HepG2 (cell line): Measurements from ENCODE around the gene ERMARD. TPM values are rescaled to one million over a fixed set of nuclear protein-coding genes. Genes with fewer than 3 reads are reported as not detected.

Experiments
- ARNT ChIP-seq: fragments of 450-650 bp; IDR thresholded peaks from 2 replicates; pipeline ENCODE4 v1.6.1; 2017
- ATF7-NPFF ChIP-seq: sonication (generic); formaldehyde crosslinking; IDR thresholded peaks from 2 replicates; pipeline ENCODE4 v1.8.1; 2023; ENCODE audit warnings: mild to moderate bottlenecking, low read depth, missing genetic modification reagents, moderate library complexity
- BRCA1 ChIP-seq: sonication (generic); formaldehyde crosslinking; IDR thresholded peaks from 2 replicates; pipeline ENCODE4 v1.4.0; 2020; ENCODE audit warnings: missing genetic modification reagents
- EHMT2 ChIP-seq: fragments of 200-600 bp; sonication (generic); IDR thresholded peaks from 2 replicates; pipeline ENCODE4 v1.7.0; 2017; ENCODE audit warnings: antibody characterized with exemption, low read depth, low read length, borderline replicate concordance
- ELF3 ChIP-seq: IDR thresholded peaks from 2 replicates; pipeline ENCODE4 v1.6.1; 2016; ENCODE audit warnings: missing genetic modification reagents, missing compliant biosample characterization
- ESRRA ChIP-seq: sonication (generic); formaldehyde crosslinking; IDR thresholded peaks from 2 replicates; pipeline ENCODE4 v1.5.1; 2020; ENCODE audit warnings: mild to moderate bottlenecking, low read depth, missing genetic modification reagents
- FOXK2 ChIP-seq: fragments of 450-650 bp; IDR thresholded peaks from 2 replicates; pipeline ENCODE4 v1.6.1; 2016
- GATAD1 ChIP-seq: IDR thresholded peaks from 2 replicates; pipeline ENCODE4 v1.6.1; 2016; ENCODE audit warnings: missing genetic modification reagents, missing compliant biosample characterization
- HMG20B ChIP-seq: conservative IDR thresholded peaks from 2 replicates; pipeline ENCODE4 v1.6.1; 2016; ENCODE audit warnings: missing genetic modification reagents, missing compliant biosample characterization
- SALL1 ChIP-seq: sonication (generic); formaldehyde crosslinking; IDR thresholded peaks from 2 replicates; pipeline ENCODE4 v1.8.0; 2022; ENCODE audit warnings: mild to moderate bottlenecking, missing genetic modification reagents
- SP2 ChIP-seq: sonication (generic); formaldehyde crosslinking; IDR thresholded peaks from 2 replicates; pipeline ENCODE4 v1.5.1; 2020; ENCODE audit warnings: mild to moderate bottlenecking, missing genetic modification reagents
- TCF12 ChIP-seq, 2 experiments: fragments of 450-650 bp in 1 of 2; sonication (generic) in 1 of 2; formaldehyde crosslinking in 1 of 2; IDR thresholded peaks; 2 replicates each; pipeline versions ENCODE4 v1.6.1 to v1.8.0; 2017 to 2022; ENCODE audit warnings: antibody characterized with exemption in 1 of 2, mild to moderate bottlenecking in 1 of 2, missing genetic modification reagents in 1 of 2, moderate library complexity in 1 of 2
- TCF7L2 ChIP-seq: IDR thresholded peaks from 2 replicates; pipeline ENCODE4 v1.6.1; 2011; ENCODE audit warnings: mild to moderate bottlenecking, low read depth, low read length, moderate library complexity
- ZMYM4 ChIP-seq: sonication (generic); formaldehyde crosslinking; IDR thresholded peaks from 2 replicates; pipeline ENCODE4 v1.8.1; 2023; ENCODE audit warnings: mild to moderate bottlenecking, missing genetic modification reagents
- ZNF136 ChIP-seq: sonication (generic); formaldehyde crosslinking; IDR thresholded peaks from 2 replicates; pipeline ENCODE4 v1.8.1; 2022; ENCODE audit warnings: low read depth, mild to moderate bottlenecking, moderate library complexity, missing genetic modification reagents
- ZNF546 ChIP-seq: sonication (generic); formaldehyde crosslinking; conservative IDR thresholded peaks from 2 replicates; pipeline ENCODE4 v1.8.1; 2023; ENCODE audit warnings: mild to moderate bottlenecking, missing genetic modification reagents
- ZNF724P ChIP-seq: sonication (generic); formaldehyde crosslinking; IDR thresholded peaks from 2 replicates; pipeline ENCODE4 v1.8.0; 2022; ENCODE audit warnings: missing genetic modification reagents, borderline replicate concordance
- ZNF773 ChIP-seq: sonication (generic); formaldehyde crosslinking; IDR thresholded peaks from 2 replicates; pipeline ENCODE4 v1.4.0; 2020; ENCODE audit warnings: missing genetic modification reagents, borderline replicate concordance
- polyA plus RNA-seq, 8 experiments: library from polyadenylated mRNA; depleted of rRNA in 3 of 8; stranded (reverse) in 7 of 8; unstranded in 1 of 8; fragments of >200 nt; fragmentation: Illumina TruSeq in 4 of 8; extraction: Trizol in 4 of 8; gene quantifications; 2 replicates each; pipeline versions ENCODE4 v1.2.1 to v1.2.3, GENCODE V29; 2011 to 2016; ENCODE audit warnings: low read depth in 4 of 8, missing spikeins in 1 of 8, mixed read lengths in 1 of 8; ENCODE audit not compliant: insufficient read depth in 1 of 8
- total RNA-seq, 5 experiments: library from RNA; depleted of rRNA; stranded (reverse); fragments of >200 nt; fragmentation: Illumina TruSeq; extraction: Trizol; gene quantifications; 2 replicates each; pipeline ENCODE4 v1.2.3, GENCODE V29; 2016; ENCODE audit warnings: low read depth in 1 of 5
- TF ChIP-seq, protein P1 (sequence below): sonication (generic); formaldehyde crosslinking; IDR thresholded peaks from 2 replicates; pipeline ENCODE4 v1.8.1; 2023; ENCODE audit warnings: missing genetic modification reagents, mild to moderate bottlenecking, borderline replicate concordance
- TF ChIP-seq, protein P2 (sequence below): sonication (generic); formaldehyde crosslinking; IDR thresholded peaks from 2 replicates; pipeline ENCODE4 v1.8.1; 2023; ENCODE audit warnings: mild to moderate bottlenecking, inconsistent platforms, moderate library complexity, missing genetic modification reagents, borderline replicate concordance
- TF ChIP-seq, protein P3 (sequence below): IDR thresholded peaks from 2 replicates; pipeline ENCODE4 v1.6.1; 2016
- TF ChIP-seq, protein P4 (sequence below): sonication (generic); formaldehyde crosslinking; IDR thresholded peaks from 2 replicates; pipeline ENCODE4 v1.4.0; 2020; ENCODE audit warnings: missing genetic modification reagents
- TF ChIP-seq, protein P5 (sequence below): sonication (generic); formaldehyde crosslinking; IDR thresholded peaks from 2 replicates; pipeline ENCODE4 v1.4.0; 2020; ENCODE audit warnings: missing genetic modification reagents, borderline replicate concordance
- TF ChIP-seq, protein P6 (sequence below): sonication (generic); formaldehyde crosslinking; IDR thresholded peaks from 2 replicates; pipeline ENCODE4 v1.5.0; 2020; ENCODE audit warnings: missing genetic modification reagents

Gene ERMARD
- total and polyA plus RNA-seq, 2 of the 13 experiments (the other 11 are each of a cell fraction or from before 2014, with no cell fraction given), result 8.8 to 10.7 TPM

DNA sequence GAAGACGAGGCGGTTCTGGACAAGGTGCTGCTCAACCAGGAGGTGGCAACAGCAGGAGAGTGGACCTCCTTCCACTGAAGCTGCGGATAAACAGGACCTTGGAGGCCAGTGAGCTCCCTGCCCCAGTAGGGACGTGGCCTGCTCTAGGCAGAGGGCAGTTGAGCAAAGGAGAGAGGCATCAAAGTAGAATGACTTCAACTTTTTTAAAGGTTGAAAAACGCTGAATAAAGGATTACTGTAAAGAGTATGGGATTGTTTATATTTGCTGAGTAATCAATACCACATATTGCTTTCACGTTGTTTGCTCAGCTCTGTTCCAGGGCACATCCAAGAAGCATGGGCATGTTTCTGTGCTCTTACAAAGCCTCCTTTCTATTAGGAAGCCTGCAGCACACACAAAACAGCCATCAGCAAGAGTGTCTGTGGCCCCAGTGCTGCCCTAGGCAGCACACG, 48.1 kb downstream of the ERMARD start (continued):
- TF ChIP-seq, protein P1, sequence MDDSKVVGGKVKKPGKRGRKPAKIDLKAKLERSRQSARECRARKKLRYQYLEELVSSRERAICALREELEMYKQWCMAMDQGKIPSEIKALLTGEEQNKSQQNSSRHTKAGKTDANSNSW (CRISPR knock-in tag), result no peak
- no peak for TF ChIP-seq SP2 (CRISPR knock-in tag)
- TF ChIP-seq FOXK2, result peak; percentile 18; the same call in 1 of the 2 replicates
- 0 out of 2 replicates have a peak, but pooled peaks have one; percentile 50 for TF ChIP-seq BRCA1 (CRISPR knock-in tag)
- TF ChIP-seq ATF7-NPFF, result peak; percentile 20; the same call in 1 of the 2 replicates
- TF ChIP-seq ZMYM4 (CRISPR knock-in tag), result peak; percentile 63
- TF ChIP-seq, protein P2, sequence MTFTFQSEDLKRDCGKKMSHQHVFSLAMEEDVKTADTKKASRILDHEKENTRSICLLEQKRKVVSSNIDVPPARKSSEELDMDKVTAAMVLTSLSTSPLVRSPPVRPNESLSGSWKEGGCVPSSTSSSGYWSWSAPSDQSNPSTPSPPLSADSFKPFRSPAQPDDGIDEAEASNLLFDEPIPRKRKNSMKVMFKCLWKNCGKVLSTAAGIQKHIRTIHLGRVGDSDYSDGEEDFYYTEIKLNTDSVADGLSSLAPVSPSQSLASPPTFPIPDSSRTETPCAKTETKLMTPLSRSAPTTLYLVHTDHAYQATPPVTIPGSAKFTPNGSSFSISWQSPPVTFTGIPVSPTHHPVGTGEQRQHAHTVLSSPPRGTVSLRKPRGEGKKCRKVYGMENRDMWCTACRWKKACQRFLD (CRISPR knock-in tag), result no peak
- TF ChIP-seq ZNF724P (CRISPR knock-in tag), result no peak
- TF ChIP-seq, protein P3, sequence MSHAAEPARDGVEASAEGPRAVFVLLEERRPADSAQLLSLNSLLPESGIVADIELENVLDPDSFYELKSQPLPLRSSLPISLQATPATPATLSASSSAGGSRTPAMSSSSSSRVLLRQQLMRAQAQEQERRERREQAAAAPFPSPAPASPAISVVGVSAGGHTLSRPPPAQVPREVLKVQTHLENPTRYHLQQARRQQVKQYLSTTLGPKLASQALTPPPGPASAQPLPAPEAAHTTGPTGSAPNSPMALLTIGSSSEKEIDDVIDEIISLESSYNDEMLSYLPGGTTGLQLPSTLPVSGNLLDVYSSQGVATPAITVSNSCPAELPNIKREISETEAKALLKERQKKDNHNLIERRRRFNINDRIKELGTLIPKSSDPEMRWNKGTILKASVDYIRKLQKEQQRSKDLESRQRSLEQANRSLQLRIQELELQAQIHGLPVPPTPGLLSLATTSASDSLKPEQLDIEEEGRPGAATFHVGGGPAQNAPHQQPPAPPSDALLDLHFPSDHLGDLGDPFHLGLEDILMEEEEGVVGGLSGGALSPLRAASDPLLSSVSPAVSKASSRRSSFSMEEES (CRISPR knock-in tag), result peak; percentile 62
- TF ChIP-seq, protein P4, sequence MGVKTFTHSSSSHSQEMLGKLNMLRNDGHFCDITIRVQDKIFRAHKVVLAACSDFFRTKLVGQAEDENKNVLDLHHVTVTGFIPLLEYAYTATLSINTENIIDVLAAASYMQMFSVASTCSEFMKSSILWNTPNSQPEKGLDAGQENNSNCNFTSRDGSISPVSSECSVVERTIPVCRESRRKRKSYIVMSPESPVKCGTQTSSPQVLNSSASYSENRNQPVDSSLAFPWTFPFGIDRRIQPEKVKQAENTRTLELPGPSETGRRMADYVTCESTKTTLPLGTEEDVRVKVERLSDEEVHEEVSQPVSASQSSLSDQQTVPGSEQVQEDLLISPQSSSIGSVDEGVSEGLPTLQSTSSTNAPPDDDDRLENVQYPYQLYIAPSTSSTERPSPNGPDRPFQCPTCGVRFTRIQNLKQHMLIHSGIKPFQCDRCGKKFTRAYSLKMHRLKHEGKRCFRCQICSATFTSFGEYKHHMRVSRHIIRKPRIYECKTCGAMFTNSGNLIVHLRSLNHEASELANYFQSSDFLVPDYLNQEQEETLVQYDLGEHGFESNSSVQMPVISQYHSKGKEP (CRISPR knock-in tag), result no peak
- TF ChIP-seq HMG20B, result peak; percentile 78
- no peak for TF ChIP-seq EHMT2
- TF ChIP-seq, protein P5, sequence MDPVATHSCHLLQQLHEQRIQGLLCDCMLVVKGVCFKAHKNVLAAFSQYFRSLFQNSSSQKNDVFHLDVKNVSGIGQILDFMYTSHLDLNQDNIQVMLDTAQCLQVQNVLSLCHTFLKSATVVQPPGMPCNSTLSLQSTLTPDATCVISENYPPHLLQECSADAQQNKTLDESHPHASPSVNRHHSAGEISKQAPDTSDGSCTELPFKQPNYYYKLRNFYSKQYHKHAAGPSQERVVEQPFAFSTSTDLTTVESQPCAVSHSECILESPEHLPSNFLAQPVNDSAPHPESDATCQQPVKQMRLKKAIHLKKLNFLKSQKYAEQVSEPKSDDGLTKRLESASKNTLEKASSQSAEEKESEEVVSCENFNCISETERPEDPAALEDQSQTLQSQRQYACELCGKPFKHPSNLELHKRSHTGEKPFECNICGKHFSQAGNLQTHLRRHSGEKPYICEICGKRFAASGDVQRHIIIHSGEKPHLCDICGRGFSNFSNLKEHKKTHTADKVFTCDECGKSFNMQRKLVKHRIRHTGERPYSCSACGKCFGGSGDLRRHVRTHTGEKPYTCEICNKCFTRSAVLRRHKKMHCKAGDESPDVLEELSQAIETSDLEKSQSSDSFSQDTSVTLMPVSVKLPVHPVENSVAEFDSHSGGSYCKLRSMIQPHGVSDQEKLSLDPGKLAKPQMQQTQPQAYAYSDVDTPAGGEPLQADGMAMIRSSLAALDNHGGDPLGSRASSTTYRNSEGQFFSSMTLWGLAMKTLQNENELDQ (CRISPR knock-in tag), result no peak
- TF ChIP-seq ESRRA, result no peak
- TF ChIP-seq, protein P6, sequence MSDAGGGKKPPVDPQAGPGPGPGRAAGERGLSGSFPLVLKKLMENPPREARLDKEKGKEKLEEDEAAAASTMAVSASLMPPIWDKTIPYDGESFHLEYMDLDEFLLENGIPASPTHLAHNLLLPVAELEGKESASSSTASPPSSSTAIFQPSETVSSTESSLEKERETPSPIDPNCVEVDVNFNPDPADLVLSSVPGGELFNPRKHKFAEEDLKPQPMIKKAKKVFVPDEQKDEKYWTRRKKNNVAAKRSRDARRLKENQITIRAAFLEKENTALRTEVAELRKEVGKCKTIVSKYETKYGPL (CRISPR knock-in tag), result no peak
- no peak for TF ChIP-seq TCF7L2
- no peak for TF ChIP-seq ZNF773
- TF ChIP-seq ARNT, result no peak
- no peak for TF ChIP-seq TCF12 (IDR thresholded peaks at IDR 0.05)
- 0 out of 2 replicates have a peak, but pooled peaks have one; percentile 34 for TF ChIP-seq TCF12 (CRISPR knock-in tag; IDR thresholded peaks at IDR 0.05)
- peak; percentile 58 for TF ChIP-seq ELF3 (CRISPR knock-in tag)
- 0 out of 2 replicates have a peak, but pooled peaks have one; percentile 41 for TF ChIP-seq ZNF136 (CRISPR knock-in tag)
- TF ChIP-seq GATAD1 (CRISPR knock-in tag), result peak; percentile 33; the same call in 1 of the 2 replicates
- TF ChIP-seq SALL1 (CRISPR knock-in tag), result peak; percentile 71
- no peak for TF ChIP-seq ZNF546
